MCF 10A (cell line): Measurements from ENCODE around the gene B3GAT1. TPM values are rescaled to one million over a fixed set of nuclear protein-coding genes. Genes with fewer than 3 reads are reported as not detected.

Experiments used
- BruUV-seq: library from RNA; stranded (reverse); fragments of 400-500 nt; replicated peaks from 2 replicates; lab custom pipeline; 2021; lab: Mats Ljungman, UMichigan
- CTCF ChIA-PET: fragments of 300-600 bp; sonication (Branson Sonifier 250); formaldehyde crosslinking; extraction: SDS; loops from one replicate; lab custom pipeline; 2021; ENCODE audit warnings: antibody characterized with exemption, inconsistent platforms; lab: Yijun Ruan, JAX
- POLR2A ChIA-PET: fragments of 300-600, 350-650 bp; sonication (Branson Sonifier 250); formaldehyde crosslinking; extraction: SDS; loops from one replicate; lab custom pipeline; 2020; ENCODE audit warnings: antibody characterized with exemption, inconsistent platforms; lab: Yijun Ruan, JAX
- DNase-seq: peaks from one replicate; pipeline ENCODE4 v3.0.0-alpha.2; 2018; ENCODE audit not compliant: unreplicated experiment
- H3K27ac Mint-ChIP-seq: one replicate; pipeline ENCODE4 v1.8.0; 2022; ENCODE audit warnings: mild to moderate bottlenecking, low read depth, mixed read lengths; ENCODE audit not compliant: unreplicated experiment
- H3K27me3 Mint-ChIP-seq: one replicate; pipeline ENCODE4 v1.8.0; 2022; ENCODE audit warnings: mixed read lengths; ENCODE audit not compliant: insufficient read depth, unreplicated experiment
- H3K36me3 Mint-ChIP-seq: one replicate; pipeline ENCODE4 v1.8.0; 2022; ENCODE audit warnings: mild to moderate bottlenecking, moderate library complexity, mixed read lengths; ENCODE audit not compliant: insufficient read depth, unreplicated experiment
- H3K4me1 Mint-ChIP-seq: one replicate; pipeline ENCODE4 v1.8.0; 2022; ENCODE audit warnings: mixed read lengths; ENCODE audit not compliant: insufficient read depth, unreplicated experiment
- H3K4me3 Mint-ChIP-seq: one replicate; pipeline ENCODE4 v1.8.0; 2022; ENCODE audit warnings: mild to moderate bottlenecking, moderate library complexity, mixed read lengths; ENCODE audit not compliant: unreplicated experiment
- H3K9me3 Mint-ChIP-seq: one replicate; pipeline ENCODE4 v1.8.0; 2022; ENCODE audit warnings: mixed read lengths; ENCODE audit not compliant: unreplicated experiment
- intact Hi-C: fragments of 100-400 bp; cut with micrococcal nuclease; formaldehyde crosslinking; loops from 2 replicates; pipeline ENCODE4 v1.14.1; 2022
- total RNA-seq: library from RNA; stranded (reverse); gene quantifications from 2 replicates; pipeline ENCODE4 v1.2.3, GENCODE V29; 2022
- TF ChIP-seq, protein P1 (sequence below): fragments of 200-600 bp; IDR thresholded peaks from one replicate; pipeline ENCODE4 v1.8.0; 2022; ENCODE audit warnings: antibody characterized with exemption, mild to moderate bottlenecking; ENCODE audit not compliant: unreplicated experiment

The B3GAT1 gene
- total RNA-seq, 1 experiment from 2014 or later, result not detected

DNA sequence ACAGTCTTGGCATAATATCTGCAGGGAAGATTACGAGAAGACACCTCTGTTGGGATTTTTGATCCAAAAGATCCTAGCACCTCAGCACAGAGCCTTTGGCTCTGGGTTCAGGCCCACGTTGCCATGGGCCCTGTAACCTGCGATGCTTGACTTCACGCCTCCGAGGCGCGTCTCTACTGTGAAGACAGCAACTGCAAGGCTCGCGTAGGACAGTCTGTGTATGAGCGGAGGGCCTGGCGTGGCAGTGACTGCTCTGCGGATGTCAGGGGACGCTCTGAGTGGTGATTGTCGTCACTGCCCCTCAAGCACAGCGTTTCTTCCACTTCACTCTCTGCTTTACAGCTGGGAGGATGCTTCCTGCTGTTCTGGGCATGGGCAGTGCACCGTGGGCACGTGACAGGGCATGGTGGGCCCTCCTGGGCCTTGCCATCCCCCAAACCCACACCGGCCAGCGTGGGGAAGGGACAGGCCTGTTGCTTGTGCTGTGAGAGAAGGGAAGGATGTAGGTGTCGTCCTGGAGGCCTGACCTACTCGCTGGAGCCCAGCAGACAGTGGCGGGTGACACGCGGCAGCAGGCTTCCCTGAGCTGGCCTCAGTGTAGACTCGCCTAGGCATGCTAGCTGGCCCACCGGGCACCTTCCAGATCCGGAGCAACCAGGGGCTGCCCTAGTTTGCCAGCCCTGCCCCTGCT lies 53.7 kb downstream of the B3GAT1 start:
- no peak overlapping the region for H3K4me3 Mint-ChIP-seq
- TF ChIP-seq, protein P1, sequence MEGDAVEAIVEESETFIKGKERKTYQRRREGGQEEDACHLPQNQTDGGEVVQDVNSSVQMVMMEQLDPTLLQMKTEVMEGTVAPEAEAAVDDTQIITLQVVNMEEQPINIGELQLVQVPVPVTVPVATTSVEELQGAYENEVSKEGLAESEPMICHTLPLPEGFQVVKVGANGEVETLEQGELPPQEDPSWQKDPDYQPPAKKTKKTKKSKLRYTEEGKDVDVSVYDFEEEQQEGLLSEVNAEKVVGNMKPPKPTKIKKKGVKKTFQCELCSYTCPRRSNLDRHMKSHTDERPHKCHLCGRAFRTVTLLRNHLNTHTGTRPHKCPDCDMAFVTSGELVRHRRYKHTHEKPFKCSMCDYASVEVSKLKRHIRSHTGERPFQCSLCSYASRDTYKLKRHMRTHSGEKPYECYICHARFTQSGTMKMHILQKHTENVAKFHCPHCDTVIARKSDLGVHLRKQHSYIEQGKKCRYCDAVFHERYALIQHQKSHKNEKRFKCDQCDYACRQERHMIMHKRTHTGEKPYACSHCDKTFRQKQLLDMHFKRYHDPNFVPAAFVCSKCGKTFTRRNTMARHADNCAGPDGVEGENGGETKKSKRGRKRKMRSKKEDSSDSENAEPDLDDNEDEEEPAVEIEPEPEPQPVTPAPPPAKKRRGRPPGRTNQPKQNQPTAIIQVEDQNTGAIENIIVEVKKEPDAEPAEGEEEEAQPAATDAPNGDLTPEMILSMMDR, result no peak
- H3K9me3 Mint-ChIP-seq, result no peaks in the 10 kb centered on the region
- intact Hi-C loops, result no loop called here
- CTCF ChIA-PET, result no interaction called here
- H3K4me1 Mint-ChIP-seq, result peaks cover 7% of the 10 kb centered on the region
- no peaks in the 10 kb centered on the region for H3K27me3 Mint-ChIP-seq
- POLR2A ChIA-PET, result no interaction called here
- no peak overlapping the region for H3K27ac Mint-ChIP-seq
- no peak for DNase-seq
- H3K36me3 Mint-ChIP-seq, result no peaks in the 10 kb centered on the region
- no TSS peak for BruUV-seq

DNA sequence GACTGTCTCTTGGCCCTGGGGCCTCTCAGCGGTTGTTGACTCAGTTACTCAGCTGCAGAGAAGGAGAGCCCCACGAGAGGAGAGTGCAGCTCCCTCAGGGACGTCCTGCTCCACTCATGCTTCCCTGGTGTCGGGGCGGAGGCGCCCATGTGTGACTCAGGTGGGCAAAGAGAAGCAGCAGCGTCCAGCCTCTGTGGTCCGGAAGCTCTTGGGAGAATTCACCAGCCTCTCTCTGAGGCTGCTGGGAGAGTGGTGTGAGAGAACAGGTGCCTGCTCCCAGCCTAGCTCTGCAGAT lies 54.5 kb downstream of the B3GAT1 start:
- no peak overlapping the region for H3K27ac Mint-ChIP-seq
- intact Hi-C loops, result no loop called here
- no peak for DNase-seq
- TF ChIP-seq, protein P1, result no peak
- POLR2A ChIA-PET, result no interaction called here
- no peaks in the 10 kb centered on the region for H3K9me3 Mint-ChIP-seq
- CTCF ChIA-PET, result interaction anchor here (0.5 to 0.6 kb wide), 2 partner anchors 577 to 716 kb away, joined by 3 to 4 read pairs; no protein-coding TSS in a partner anchor
- no TSS peak for BruUV-seq
- H3K27me3 Mint-ChIP-seq, result no peaks in the 10 kb centered on the region
- H3K4me3 Mint-ChIP-seq, result no peak overlapping the region
- H3K4me1 Mint-ChIP-seq, result peaks cover 7% of the 10 kb centered on the region
- no peaks in the 10 kb centered on the region for H3K36me3 Mint-ChIP-seq

DNA sequence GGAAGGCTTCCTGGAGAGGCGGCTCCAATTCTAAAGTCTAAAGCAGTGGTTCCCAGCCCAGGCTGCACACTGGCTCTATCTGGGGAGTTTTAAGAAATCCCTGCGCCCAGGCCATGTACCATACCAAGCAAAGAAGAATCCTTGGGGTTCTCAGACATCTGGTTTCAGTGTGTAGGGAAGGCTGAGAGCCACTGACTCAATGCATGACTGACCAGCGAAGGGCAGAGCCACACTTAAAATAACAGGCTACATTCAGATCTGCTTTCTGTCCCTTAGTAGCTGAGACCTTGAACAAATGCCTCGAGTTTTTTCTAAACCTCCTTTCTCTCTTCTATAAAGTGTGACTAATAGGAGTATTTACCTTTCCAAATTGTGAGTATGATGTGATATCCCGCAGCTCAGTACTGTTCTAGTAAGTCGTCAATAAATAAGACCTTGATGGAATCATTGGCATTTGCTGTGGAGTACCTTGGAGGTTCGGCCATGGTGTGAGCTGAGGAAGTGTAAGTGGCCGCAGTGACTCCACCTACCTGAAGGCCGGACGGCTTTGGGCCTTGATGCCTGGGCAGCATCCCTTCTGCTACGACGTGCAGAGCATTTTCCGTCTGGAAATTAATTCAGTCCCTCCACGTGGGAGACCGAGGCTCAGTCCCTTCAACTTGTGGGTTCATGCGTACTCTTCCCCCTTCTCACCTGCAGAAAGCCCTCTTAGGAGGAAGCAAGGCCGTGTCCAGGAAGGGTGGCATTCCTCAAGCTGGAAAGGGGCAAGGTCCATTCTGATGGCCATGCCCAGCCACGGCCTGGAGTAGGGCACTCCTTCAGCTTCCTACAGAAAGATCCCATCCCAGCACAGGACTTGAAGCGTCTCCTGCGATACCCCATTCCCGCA lies 55.1 kb downstream of the B3GAT1 start:
- no peak overlapping the region for H3K27ac Mint-ChIP-seq
- ChIA-PET POLR2A (no interaction called here), CTCF (interaction anchor here (0.5 to 0.6 kb wide), 2 partner anchors 578 to 717 kb away, joined by 3 to 4 read pairs; no protein-coding TSS in a partner anchor)
- peaks cover 7% of the 10 kb centered on the region for H3K4me1 Mint-ChIP-seq
- intact Hi-C loops, result no loop called here
- no peak overlapping the region for H3K4me3 Mint-ChIP-seq
- TF ChIP-seq, protein P1, result no peak
- H3K9me3 Mint-ChIP-seq, result no peaks in the 10 kb centered on the region
- H3K36me3 Mint-ChIP-seq, result no peaks in the 10 kb centered on the region
- no peaks in the 10 kb centered on the region for H3K27me3 Mint-ChIP-seq
- BruUV-seq, result no TSS peak
- no peak for DNase-seq

DNA sequence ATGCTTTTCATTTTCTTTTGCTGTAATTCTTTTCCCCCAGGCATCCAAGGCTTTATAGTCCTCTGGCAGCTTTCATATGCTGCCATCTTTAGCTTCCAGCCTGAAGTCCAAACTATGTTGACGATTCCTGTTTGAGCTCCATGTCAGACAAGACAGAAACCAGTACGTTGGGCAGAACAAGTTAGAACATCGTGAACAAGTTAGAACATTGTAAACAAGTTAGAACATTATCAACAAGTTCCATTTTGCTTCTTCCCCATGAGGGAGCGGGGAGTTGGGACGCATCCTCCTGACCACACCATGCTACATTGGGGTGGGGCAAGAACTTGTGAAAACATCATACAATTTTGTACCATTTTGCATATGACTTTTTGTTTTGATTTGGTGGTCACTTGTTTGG lies 56.4 kb downstream of the B3GAT1 start:
- Mint-ChIP-seq H3K4me3 (no peak overlapping the region), H3K36me3 (no peaks in the 10 kb centered on the region), H3K4me1 (peaks cover 7% of the 10 kb centered on the region), H3K27ac (no peak overlapping the region), H3K27me3 (no peaks in the 10 kb centered on the region), H3K9me3 (no peaks in the 10 kb centered on the region)
- no peak for DNase-seq
- TF ChIP-seq, protein P1, result no peak
- CTCF ChIA-PET, result interaction anchor here (0.6 to 2.1 kb wide), 4 partner anchors 94 to 448 kb away, joined by 3 to 9 read pairs (median 3); no protein-coding TSS in a partner anchor
- BruUV-seq, result no TSS peak
- intact Hi-C loops, result no loop called here
- POLR2A ChIA-PET, result interaction anchor here (0.6 to 1.0 kb wide), 3 partner anchors 14 to 111 kb away, joined by 3 to 4 read pairs (median 3); no protein-coding TSS in a partner anchor
